Gastrocnemius medialis (tissue), 4 donors: ENCODE data around the gene COX20.

Source experiments
- CTCF ChIP-seq, 5 experiments: fragments of 450-650 bp in 3 of 5; fragments of 200-600 bp in 2 of 5; sonication (generic) in 2 of 5; IDR thresholded peaks in 4 of 5; conservative IDR thresholded peaks in 1 of 5; 1 replicate in 4 of 5; 2 replicates in 1 of 5; pipeline ENCODE4 v1.5.1; 2016 to 2019; ENCODE audit warnings: antibody characterized with exemption in 5 of 5, mild to moderate bottlenecking in 3 of 5, moderate library complexity in 3 of 5
- POLR2A ChIP-seq, 2 donors: fragments of 450-650 bp; IDR thresholded peaks; one replicate each; pipeline ENCODE4 v1.6.1; 2017; ENCODE audit warnings: antibody characterized with exemption in 2 of 2, mild to moderate bottlenecking in 2 of 2, moderate library complexity in 2 of 2

- TF ChIP-seq POLR2A (IDR thresholded peaks at IDR 0.05): no peak
- TF ChIP-seq CTCF (IDR thresholded peaks at IDR 0.05 in 4 of 5, conservative IDR thresholded peaks at IDR 0.05 in 1 of 5): no peak
Measured at GRCh38 chr1:244813327-244813726, 22.1 kb upstream of the COX20 start.
